ENCODE results near the gene FKBP5. TPM values are rescaled to one million over a fixed set of nuclear protein-coding genes. Genes with fewer than 3 reads are reported as not detected.

FKBP5 gene
- total and polyA plus RNA-seq, 2 donors (not counting 3 experiments of a cell fraction or from before 2014, with no cell fraction given): 16.7 to 56.8 TPM

DNA sequence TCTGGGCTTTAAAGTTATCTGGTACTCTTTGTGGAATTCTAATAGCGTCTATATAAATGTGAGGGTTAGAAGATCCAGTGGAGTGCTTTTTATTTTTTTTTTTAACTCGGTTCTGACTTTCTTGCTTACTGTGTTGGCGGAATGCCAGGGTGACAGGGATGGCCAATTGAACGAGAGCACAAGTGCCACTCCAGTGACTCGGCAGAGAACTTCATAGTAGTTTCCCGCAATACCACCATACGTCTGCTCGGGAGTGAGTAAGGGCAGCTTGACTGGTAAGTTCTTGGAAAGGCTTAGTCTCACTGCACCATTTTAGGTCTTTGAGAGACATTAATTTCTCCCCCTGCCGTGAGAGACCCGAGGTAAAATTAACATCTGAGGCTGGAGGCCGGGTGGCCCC is 126.7 kb downstream of the FKBP5 start:
- H2AFZ ChIP-seq (ENCODE audit: low read depth, low read length): no peak overlapping the region
- no peaks in the 10 kb centered on the region for H3K9me3 ChIP-seq (replicated peaks; ENCODE audit: control insufficient read depth, insufficient read depth, low read length)
- H3K4me2 ChIP-seq (ENCODE audit: insufficient read depth, low read length): no peak overlapping the region
- no peak overlapping the region for H3K4me3 ChIP-seq (replicated peaks in 1 of 3; ENCODE audit: insufficient read depth in 1 of 3, low read depth in 1 of 3, low read length in 3 of 3)
- H4K20me1 ChIP-seq (replicated peaks; ENCODE audit: control insufficient read depth, extremely low read depth, insufficient read depth, low read length): no peaks in the 10 kb centered on the region
- H3K9me1 ChIP-seq (replicated peaks; ENCODE audit: control insufficient read depth, extremely low read depth, insufficient read depth, low read length): no peaks in the 10 kb centered on the region
- no TSS peak for BruUV-seq (replicated peaks)
- TF ChIP-seq POLR2AphosphoS5 (IDR thresholded peaks at IDR 0.05; ENCODE audit: insufficient read depth, low read depth, low read length) (no peak), FOS (IDR thresholded peaks at IDR 0.05; ENCODE audit: borderline replicate concordance, insufficient read depth, low read length) (no peak), POLR2A (IDR thresholded peaks at IDR 0.05; ENCODE audit: low read depth, low read length) (no peak)
- TF ChIP-seq, protein P1, sequence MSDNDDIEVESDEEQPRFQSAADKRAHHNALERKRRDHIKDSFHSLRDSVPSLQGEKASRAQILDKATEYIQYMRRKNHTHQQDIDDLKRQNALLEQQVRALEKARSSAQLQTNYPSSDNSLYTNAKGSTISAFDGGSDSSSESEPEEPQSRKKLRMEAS (IDR thresholded peaks at IDR 0.05; ENCODE audit: insufficient read depth, insufficient read length): no peak
- FAIRE-seq (no peak), DNase-seq (ENCODE audit: low read depth, low spot score) (no peak)
- no peaks in the 10 kb centered on the region for H3K4me1 ChIP-seq (ENCODE audit: control insufficient read depth, extremely low read depth, insufficient read depth, low read length)
- H3K36me3 ChIP-seq (ENCODE audit: control insufficient read depth in 2 of 2, extremely low read depth in 1 of 2, insufficient read depth in 2 of 2, low read length in 2 of 2): no peaks in the 10 kb centered on the region
- POLR2A ChIA-PET: no interaction called here
- H3K27me3 ChIP-seq (ENCODE audit: control insufficient read depth in 2 of 2, insufficient read depth in 2 of 2, low read length in 2 of 2): peaks cover 20 to 28% of the 10 kb centered on the region in 2 experiments
- no peak overlapping the region for H3K27ac ChIP-seq (ENCODE audit: insufficient read depth, low read depth, low read length)
- CTCF ChIA-PET: interaction anchor here (0.8 to 3.8 kb wide), 4 partner anchors 10 to 175 kb away, joined by 3 to 14 read pairs (median 8); partner anchors contain the start of gene ARMC12
- dilution Hi-C loops (cut with MboI; ENCODE audit: extremely low pct_ligation_motif_present, low sequenced_read_pairs) (no loop called here), intact Hi-C loops (cut with micrococcal nuclease) (no loop called here)
- H3K79me2 ChIP-seq (ENCODE audit: control insufficient read depth, insufficient read depth, low read length): no peaks in the 10 kb centered on the region
- no peak overlapping the region for H3K9ac ChIP-seq (replicated peaks; ENCODE audit: extremely low read depth, insufficient read depth, low read length)

DNA sequence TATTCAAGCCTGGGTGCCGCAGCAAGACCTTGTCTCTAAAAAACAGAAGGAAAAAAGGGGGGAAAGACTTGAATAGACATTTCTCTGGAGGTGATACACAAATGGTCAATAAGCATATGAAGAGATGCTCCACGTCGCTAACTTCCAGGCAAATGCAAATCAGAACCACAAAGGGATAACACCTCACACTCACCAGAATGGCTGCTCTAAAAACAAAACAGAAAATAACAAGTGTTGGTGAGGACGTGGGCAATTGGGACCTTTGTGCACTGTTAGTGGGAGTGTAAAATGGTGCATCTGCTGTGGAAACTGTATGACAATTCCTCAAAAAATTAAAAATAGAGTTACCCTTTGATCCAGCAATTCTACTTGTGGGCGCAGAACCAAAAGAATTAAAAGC is 127.6 kb downstream of the FKBP5 start:
- H3K9ac ChIP-seq (replicated peaks; ENCODE audit: extremely low read depth, insufficient read depth, low read length): no peak overlapping the region
- H3K4me2 ChIP-seq (ENCODE audit: insufficient read depth, low read length): no peak overlapping the region
- intact Hi-C loops (cut with micrococcal nuclease): no loop called here
- H3K9me1 ChIP-seq (replicated peaks; ENCODE audit: control insufficient read depth, extremely low read depth, insufficient read depth, low read length): no peaks in the 10 kb centered on the region
- no TSS peak for BruUV-seq (replicated peaks)
- no peaks in the 10 kb centered on the region for H3K4me1 ChIP-seq (ENCODE audit: control insufficient read depth, extremely low read depth, insufficient read depth, low read length)
- ChIA-PET POLR2A (no interaction called here), CTCF (interaction anchor here (0.9 to 1.8 kb wide), 2 partner anchors 9 to 176 kb away, joined by 4 to 11 read pairs; partner anchors contain the start of gene ARMC12)
- FAIRE-seq: no peak
- TF ChIP-seq, protein P1 (IDR thresholded peaks at IDR 0.05; ENCODE audit: insufficient read depth, insufficient read length): no peak
- TF ChIP-seq EZH2 (IDR thresholded peaks at IDR 0.05; ENCODE audit: borderline replicate concordance, low read depth, low read length, severe bottlenecking): no peak
- peaks cover 16 to 28% of the 10 kb centered on the region in 2 experiments for H3K27me3 ChIP-seq (ENCODE audit: control insufficient read depth in 2 of 2, insufficient read depth in 2 of 2, low read length in 2 of 2)
- H3K9me3 ChIP-seq (replicated peaks; ENCODE audit: control insufficient read depth, insufficient read depth, low read length): no peaks in the 10 kb centered on the region
- no peak overlapping the region for H3K4me3 ChIP-seq (replicated peaks in 1 of 3; ENCODE audit: insufficient read depth in 1 of 3, low read depth in 1 of 3, low read length in 3 of 3)
- H3K79me2 ChIP-seq (ENCODE audit: control insufficient read depth, insufficient read depth, low read length): no peaks in the 10 kb centered on the region
- no peak for DNase-seq (ENCODE audit: low read depth, low spot score)
- no peak overlapping the region for H3K27ac ChIP-seq (ENCODE audit: insufficient read depth, low read depth, low read length)
- dilution Hi-C loops (cut with MboI; ENCODE audit: extremely low pct_ligation_motif_present, low sequenced_read_pairs): no loop called here
- no peak overlapping the region for H2AFZ ChIP-seq (ENCODE audit: low read depth, low read length)
- no peaks in the 10 kb centered on the region for H3K36me3 ChIP-seq (ENCODE audit: control insufficient read depth in 2 of 2, extremely low read depth in 1 of 2, insufficient read depth in 2 of 2, low read length in 2 of 2)
- no peaks in the 10 kb centered on the region for H4K20me1 ChIP-seq (replicated peaks; ENCODE audit: control insufficient read depth, extremely low read depth, insufficient read depth, low read length)
